NCI-H1092 treated with DMSO at 0.1 percent for 48 hours (cell line): ENCODE results near the gene PLA2G1B.
"Not testable (repeated sequence)": the region's sequence is repeated elsewhere in the genome, so short reads cannot be mapped to it uniquely, and the experiment has no call there.

Experiments used
- DNase-seq: peaks from one replicate; lab custom pipeline; 2025; lab: John Stamatoyannopoulos, UW

Gene PLA2G1B

DNA sequence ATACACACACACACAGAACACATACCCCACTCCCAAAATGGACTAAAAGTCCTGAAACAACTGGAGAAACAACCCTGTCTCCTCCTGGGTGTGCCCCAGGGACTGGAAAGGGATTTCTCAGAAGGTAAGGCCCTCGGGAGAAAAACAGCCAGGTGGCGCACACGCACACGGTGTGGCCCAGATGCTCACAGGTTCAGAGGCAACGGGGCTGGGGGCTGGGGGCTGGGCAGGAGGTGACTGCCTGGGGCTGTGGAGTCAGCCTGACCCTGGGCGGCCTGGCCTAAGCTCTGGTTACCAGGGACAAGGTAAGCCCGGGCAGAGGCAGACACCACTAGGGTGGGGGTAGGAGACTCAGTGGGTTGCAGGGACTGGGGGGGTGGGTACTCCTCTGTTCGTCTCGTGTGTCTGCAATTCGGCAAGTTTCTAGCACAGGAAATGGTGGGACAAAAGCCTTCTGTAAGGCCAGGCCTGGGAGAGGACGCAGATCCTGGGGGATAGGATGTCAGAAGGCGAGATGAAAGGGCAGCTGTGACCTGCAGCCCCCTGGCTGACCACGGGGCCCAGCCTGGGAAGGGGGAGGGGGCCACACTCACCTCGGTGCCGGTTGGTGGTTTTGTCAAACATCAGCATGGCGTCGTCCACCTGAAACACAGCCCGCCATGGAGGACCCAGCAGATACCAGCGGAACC, 31.0 kb upstream of the PLA2G1B start:
- no peak for DNase-seq

DNA sequence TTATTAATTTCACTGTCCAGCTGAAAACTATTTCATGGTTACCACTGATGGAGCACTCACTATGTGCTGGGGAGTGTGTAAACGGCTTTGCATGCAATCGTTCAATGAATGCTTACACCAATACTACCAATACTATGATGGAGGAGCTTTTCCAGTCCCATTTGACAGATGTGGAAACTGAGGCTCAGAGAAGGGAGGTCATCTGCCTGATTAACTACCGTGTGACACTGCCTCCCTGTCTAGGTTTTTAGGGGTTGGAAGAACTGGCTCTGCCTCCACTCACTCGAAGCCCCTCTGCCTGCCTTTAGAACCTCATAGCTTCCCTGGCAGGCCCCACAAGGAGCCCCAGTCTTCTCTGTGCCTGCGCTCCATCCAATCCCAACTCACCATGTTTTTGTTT, 29.5 kb upstream of the PLA2G1B start:
- DNase-seq, result no peak

DNA sequence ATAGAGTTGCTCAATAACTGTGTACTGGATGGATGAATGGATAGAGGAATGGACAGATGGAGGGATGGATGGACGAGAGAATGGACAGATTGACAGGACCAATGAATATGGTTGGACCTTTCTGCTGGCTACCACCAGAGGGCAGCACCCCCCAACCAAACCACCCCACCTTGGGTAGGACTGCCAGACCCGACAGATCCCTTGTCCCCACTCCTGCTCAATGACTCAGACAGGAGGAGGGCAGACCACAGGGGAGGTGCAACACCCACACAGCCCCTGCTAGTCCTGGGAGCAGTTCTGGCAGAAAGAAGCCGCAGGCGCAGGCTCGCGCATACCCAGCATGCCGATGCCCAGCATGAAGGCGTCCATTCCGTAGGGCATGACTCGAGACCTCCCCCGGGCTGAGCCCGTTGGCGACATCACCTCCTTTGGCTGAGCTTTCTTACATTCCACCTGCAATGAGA, 29.0 kb upstream of the PLA2G1B start:
- DNase-seq, result peak; percentile 39

DNA sequence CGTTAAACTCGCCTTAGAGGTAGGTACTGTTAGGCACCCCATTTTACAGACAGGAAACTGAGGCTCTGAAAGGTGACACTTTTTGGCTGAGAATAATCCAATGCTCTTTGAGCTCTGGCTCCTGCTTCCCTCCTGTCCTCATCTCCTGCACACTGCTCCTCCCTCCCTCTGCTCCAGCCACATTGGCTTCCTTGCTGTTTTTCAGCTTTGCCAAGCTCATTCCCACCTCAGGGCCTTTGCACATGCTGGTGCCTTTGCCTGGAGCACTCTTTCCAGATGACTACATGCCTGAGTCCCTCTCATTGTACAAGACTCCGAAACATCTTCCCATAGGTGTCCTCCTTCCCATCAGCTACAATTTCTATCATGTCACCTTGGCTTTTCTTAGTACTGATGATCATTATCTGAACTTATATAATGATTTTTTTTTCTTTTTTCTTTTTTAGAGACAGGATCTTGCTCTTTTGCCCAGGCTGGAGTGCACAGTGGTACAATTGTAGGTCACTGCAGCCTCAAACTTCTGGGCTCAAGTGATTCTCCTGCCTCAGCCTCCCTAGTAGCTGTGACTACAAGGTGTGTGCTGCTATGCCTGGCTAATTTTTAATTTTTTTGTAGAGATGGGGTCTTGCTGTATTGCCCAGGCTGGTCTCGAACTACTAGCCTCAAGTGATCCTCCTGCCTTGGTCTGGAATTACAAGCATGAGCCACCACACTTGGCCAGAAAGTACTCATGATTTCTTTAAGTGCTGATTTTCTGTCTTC, 26.2 kb upstream of the PLA2G1B start:
- no peak for DNase-seq

DNA sequence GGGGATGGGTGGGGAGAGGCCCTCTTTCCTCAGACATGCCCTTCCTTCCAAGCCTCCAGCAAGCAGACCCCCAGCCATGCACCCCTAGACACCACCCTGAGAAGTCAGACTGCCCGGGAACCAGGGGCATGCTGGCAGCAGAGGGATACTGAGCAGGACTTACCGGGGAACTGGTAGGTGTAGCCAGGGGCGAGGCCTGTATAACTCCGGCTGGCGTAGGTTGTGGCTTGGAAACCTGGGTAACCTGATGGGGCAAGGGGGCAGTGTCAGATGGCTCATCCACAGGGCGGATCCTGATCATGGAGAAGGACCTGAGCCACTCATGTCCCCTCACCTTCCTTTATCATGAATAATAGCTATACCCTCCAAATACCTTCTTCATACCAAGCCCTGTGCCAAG, 25.6 kb upstream of the PLA2G1B start:
- no peak for DNase-seq

DNA sequence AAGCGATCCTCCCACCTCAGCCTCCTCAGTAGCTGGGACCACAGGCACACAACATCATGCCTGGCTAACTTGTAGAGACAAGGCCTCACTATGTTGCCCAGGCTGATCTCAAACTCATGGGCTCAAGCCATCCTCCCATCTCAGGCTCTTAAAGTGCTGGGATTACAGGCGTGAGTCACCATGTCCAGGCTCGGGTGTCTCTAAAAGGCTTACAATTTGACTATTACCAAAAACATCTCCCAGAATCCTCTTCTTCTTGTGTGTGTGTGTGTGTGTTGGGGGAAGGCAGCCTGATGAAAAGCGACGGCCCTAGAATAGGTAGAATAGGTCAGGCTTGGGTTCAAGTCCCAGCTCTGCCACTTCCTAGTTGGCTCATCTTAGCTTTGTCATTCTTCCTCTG, 24.5 kb upstream of the PLA2G1B start:
- DNase-seq, result no peak

DNA sequence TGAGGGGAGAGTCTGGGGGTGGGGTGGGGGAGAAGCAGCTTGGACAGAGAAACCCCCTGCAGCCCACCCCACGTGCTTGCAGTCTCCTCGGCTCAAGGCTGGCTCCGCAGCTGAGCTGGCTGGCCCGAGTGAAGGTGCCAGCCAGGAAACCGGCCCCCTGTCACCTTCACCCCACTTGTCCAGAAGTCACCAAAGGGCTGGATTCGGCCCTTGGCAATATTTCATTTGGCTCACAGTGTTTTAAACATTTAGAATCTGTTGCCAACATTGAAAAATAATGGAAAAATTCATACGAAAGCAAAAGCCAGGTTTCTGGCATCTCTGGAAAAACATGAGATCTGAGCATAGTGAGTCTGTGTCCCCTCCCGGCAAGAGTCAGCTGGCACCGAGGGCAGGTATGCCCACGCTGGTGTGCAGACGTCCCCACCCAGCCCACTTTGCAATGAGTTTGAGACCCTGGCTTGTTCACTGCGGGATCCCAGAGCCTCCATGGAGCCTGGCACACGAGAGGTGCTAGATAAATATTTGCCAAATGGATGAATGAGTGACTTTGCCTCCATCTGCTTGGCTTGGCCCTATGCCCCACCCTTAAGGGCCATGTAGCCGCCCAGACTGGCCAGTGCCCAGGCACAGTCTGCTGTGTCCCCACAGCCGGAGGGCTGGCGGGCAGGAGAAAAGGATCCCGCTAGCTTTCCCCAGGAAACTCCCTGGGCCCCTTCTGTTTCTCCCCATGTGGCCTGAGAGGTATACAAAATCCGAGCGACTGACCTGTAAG, 23.2 kb upstream of the PLA2G1B start:
- DNase-seq, result peak; percentile 94

DNA sequence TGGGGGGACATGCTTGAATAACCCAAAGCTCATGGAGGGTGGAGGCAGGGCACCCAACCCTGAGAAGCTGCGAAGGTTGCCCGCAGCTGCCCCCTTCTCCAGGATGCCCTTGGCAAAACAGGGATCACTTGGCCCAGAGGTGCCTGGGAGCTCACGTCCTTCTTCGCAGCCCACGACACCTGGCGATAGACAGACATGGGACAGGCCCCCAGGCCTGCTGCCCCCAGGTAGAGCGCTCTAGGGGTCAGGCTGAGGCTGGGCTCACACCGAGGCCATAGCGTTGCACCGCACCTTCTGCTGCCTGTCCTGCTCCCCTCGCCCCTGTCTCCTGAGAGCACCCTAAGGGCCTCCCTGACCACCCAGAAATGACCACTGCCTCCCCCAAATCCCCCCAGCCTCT, 20.2 kb upstream of the PLA2G1B start:
- DNase-seq, result no peak

DNA sequence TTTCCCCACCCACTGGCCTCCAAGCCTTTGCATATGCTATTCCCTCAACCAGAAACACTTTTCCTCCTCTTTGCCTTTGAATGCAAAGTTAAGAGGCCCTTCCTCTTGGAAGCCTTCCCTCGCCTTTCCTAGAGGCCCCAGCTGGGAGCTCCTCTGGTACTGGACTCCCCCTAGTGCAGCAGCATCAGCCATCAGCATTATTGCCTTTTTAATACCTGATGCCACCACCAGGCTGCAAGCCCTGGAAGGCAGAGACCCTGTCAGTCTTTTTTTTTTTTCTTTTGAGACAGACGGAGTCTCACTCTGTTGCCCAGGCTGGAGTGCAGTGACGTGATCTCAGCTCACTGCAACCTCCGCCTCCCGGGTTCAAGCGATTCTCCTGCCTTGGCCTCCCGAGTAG, 19.1 kb upstream of the PLA2G1B start:
- no peak for DNase-seq

DNA sequence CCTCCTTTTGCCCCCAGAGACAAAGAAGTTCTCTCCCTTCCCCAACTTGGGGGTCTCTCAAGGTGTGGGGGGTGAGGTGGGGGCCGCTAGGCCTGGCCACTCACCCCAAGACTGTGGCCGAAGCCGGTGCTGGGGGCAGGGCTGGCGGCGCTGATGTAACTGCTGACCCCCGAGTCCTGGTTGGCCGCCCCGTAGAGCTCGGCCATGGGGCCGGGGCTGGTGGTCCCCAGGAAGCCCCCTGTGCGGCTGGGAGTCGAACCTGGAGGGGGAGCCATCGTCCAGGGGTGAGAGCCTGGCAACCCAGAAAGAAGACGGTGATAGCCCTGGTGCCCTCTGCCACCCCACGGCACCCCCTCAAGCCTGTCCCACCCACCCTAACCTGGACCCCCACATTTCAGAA, 18.5 kb upstream of the PLA2G1B start:
- DNase-seq, result no peak

DNA sequence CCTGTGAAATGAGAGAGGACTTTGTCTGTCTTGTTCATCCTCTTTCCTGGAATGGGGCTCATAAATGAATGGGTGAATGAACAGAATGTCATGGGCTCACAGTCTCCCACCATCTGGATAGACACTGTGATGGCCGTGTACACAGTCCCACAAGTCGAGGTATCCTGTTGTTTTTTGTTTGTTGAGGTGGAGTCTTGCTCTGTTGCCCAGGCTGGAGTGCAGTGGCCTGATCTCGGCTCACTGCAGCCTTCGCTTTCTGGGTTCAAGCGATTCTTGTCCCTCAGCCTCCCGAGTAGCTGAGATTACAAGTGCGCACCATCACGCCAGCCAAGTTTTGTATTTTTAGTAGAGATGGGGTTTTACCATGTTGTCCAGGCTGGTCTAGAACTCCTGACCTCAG, 16.1 kb upstream of the PLA2G1B start:
- DNase-seq, result no peak

DNA sequence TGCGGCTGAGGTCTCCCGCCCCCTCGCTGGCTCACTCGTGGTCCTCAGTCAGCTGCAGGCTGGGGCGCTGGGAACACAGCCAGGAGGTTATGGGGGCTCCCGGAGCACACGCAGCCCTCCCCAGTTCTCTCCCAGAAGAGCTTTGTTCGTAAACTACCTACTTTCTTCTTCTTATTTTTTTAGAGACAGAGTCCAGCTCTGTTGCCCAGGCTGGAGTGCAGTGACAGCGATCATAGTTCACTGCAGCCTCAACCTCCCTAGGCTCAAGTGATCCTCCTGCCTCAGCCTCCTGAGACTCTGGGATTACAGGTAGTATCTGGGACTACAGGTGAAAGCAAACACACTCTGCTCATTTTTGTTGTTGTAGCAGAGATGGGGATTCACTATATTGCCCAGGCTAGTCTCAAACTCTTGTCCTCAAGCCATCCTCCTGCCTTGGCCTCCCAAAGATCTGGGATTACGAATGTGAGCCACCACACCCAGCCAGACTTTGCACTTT, 15.5 kb upstream of the PLA2G1B start:
- no peak for DNase-seq

DNA sequence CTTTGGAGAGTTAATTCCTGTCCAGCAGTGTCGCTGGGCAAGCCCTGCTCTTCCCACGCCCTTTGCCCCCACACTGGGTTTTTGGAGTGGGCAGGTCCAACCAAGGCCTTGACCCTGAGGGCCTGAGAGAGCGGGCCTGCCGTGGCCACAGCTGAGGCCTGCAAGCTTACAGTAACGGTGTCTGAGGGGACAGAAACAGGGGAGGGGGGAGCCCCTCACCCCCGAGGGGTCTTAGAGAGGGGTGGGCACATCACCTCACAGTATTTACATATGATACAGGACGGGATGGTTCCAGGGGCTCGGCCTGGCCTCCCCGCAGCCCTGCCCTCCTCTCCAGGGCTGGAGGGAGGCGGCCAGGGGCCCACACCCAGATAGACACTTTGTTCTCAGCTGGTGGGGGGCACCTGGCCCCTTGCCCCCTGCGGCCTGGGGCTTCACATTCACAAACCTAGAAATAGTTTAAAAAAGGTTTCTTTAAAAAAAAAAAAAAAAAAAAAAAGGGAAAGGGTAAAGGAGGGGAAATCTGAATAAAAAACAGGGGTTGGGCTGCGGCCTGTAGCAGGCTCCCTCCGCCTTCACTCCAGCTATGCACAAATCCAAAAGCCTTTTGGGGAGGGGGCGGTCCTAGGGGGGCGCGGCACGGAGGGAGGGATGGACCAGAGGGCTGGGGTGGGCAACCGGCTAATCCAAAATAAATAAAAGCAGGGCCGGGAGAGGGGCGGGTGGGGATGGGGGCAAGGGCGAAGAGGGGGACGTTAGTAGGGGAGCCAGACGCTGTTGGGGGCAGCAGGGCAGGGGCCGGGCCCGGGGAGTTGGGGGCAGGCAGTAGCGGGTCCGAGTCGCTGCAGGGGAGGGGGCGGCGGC, 14.8 kb upstream of the PLA2G1B start:
- no peak for DNase-seq

DNA sequence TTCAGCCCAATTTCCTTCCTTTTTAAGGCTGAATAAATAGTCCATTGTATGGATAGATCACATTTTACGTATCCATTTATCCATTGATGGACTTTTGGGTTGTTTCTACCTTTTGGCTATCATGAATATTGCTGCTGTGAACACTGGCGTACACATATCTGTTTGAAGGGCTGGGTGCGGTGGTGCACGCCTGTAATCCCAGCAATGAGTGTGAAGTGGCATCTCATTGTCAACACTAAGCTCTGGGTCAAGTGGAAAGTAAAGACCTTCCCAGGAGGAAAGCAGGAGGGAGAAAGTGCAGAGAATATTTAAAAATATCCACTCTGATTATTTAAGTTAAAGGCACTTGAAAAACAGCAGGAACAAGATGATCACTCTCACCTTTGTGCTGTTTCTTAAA, 11.7 kb upstream of the PLA2G1B start:
- DNase-seq, result no peak

DNA sequence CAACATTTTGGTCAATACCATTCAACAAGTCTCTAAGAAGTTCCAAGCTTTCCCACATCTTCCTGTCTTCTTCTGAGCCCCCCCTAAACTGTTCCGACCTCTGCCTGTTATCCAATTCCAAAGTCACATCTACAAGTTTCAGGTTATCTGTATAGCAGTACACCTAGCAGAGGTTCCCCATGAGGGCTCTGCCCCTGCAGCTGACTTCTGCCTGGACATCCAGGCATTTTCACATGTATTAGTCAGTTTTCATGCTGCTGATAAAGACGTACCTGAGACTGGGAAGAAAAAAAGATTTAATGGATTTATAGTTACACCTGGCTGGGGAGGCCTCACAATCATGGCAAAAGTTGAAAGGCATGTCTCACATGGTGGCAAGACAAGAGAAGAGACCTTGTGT, 10.2 kb upstream of the PLA2G1B start:
- DNase-seq, result no peak

DNA sequence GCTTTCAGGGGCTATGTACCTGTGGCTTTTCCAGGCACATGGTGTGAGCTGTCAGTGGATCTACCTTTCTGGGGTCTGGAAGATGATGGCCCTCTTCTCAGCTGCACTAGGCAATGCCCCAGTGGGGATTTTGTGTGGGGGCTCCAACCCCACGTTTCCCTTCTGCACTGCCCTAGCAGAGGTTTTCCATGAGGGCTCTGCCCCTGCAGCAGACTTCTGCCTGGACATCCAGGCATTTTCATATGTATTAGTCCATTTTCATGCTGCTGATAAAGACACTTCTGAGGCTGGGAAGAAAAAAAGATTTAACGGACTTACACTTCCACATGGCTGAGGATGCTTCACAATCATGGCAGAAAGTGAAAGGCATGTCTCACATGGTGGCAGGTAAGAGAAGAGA, 8.8 kb upstream of the PLA2G1B start:
- DNase-seq, result not testable (repeated sequence)

DNA sequence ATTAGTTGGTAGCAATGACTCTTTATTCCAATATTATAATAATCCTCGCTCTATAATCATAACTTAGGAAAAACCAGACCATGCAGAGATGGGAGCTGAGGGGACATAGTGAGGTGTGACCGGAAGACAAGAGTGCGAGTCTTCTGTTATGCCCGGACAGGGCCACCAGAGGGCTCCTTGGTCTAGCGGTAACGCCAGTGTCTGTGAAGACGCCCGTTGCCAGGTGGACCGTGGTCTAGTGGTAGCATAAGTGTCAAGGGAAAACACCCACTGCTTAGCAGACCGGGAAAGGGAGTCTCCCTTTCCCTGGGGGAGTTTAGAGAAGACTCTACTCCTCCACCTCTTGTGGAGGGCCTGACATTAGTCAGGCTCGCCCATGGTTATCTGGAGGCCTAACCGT, 7.9 kb upstream of the PLA2G1B start:
- DNase-seq, result peak; percentile 32

DNA sequence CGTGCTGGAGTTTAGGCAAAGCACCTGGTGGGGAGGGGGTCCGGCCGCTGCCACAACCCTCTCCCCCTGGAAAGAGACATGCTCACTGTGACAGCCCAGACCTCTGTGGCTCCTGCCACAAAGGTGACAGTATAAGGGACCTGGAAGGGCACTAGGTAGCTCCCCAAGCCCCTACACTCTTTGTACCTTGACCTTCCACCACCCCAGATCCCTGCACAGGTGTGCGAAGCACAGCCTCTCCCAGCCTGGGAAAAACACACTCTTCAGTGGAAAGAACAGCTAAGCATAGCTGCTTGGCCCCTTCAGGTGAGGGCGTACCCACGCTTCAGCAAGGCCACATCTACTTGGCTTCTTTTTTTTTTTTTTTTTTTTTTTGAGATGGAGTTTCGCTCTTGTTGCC, 4.9 kb upstream of the PLA2G1B start:
- no peak for DNase-seq

DNA sequence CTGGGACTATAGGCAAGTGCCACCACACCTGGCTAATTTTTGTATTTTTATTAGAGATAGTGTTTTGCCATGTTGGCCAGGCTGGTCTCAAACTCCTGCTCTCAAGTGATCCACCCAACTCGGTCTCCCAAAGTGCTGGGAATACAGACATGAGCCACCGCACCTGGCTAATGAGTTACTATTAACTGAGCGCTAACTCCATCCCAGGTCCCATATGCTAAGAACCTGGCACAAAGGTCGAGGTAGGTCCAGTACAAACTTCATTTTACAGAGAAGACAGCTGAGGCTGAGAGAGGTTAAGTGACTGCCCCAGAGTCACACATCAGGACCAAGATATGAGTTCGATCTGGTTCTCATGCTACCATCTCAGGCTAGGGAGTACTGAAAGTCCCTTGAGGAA, 4.5 kb upstream of the PLA2G1B start:
- DNase-seq, result no peak

DNA sequence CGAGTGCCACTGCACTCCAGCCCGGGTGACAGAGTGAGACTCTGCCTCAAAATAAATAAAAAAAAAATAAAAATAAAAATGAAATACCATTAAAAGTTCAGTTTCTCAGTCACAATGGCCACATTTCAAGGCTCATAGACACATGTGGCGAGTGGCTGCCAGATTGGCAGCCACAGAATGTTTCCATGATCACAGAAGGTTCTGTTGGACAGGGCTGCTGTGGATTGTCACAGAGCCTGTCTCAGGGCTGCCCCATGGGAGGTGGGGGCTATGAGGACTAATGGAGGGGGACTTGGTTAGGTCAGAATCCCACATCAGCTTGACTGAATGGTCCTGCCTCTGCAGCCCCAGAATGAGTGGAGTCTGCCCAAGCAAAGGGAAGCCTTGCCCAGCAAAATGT, 3.8 kb upstream of the PLA2G1B start:
- no peak for DNase-seq

DNA sequence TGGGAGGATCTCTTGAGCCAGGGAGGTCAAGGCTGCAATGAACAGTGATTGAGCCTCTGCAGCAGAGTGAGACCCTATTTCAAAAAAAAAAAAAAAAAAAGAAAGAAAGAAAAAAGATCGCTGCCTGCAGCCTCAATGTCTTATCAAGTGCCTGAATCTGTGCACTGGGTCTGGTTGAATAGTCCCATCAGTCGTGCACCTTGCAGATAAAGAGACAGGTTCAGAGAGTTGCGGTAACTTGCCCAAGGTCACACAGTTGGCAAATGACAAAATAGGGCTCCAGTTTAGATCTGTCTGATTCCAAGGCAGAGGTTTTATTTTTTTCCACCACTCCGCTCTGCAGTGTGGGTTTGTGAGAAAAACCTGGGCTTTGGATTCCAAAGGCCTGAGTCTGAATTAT, 649 bp upstream of the PLA2G1B start:
- DNase-seq, result no peak
